K562 (cell line): ENCODE measurements around the gene CPVL.

Experiments used
- CCAR2 ChIP-seq: fragments of 200-400 bp; formaldehyde crosslinking; IDR thresholded peaks from 2 replicates; pipeline ENCODE4 v1.6.1; 2017; ENCODE audit warnings: mild to moderate bottlenecking, low read depth, low read length
- CHD4 ChIP-seq: fragments of 200-600 bp; sonication (generic); IDR thresholded peaks from 3 replicates; pipeline ENCODE4 v1.6.1; 2012; ENCODE audit warnings: low read depth, mild to moderate bottlenecking, mixed read lengths, low read length, inconsistent platforms; ENCODE audit not compliant: insufficient read depth, insufficient replicate concordance, poor library complexity, severe bottlenecking
- FOS ChIP-seq: IDR thresholded peaks from 3 replicates; pipeline ENCODE4 v1.6.1; 2011; ENCODE audit not compliant: insufficient read length; ENCODE audit errors: extremely low read depth
- GABPB1 ChIP-seq: sonication (generic); formaldehyde crosslinking; IDR thresholded peaks from 2 replicates; pipeline ENCODE4 v1.8.0; 2022; ENCODE audit warnings: mild to moderate bottlenecking, missing genetic modification reagents
- HCFC1 ChIP-seq: IDR thresholded peaks from 2 replicates; pipeline ENCODE4 v1.6.1; 2012; ENCODE audit warnings: low read depth, low read length, improper control_type of control experiment
- HDAC6 ChIP-seq: IDR thresholded peaks from 2 replicates; pipeline ENCODE4 v1.6.1; 2012; ENCODE audit warnings: low read depth, mild to moderate bottlenecking, control low read depth, inconsistent platforms, low read length, moderate library complexity
- HDGF ChIP-seq: fragments of 450-650 bp; IDR thresholded peaks from 2 replicates; pipeline ENCODE4 v1.6.1; 2016
- ILK ChIP-seq: fragments of 450-650 bp; IDR thresholded peaks from 2 replicates; pipeline ENCODE4 v1.6.1; 2016; ENCODE audit warnings: missing genetic modification characterization, low read depth, mild to moderate bottlenecking, missing compliant biosample characterization, moderate library complexity, borderline replicate concordance
- NRF1 ChIP-seq, 2 experiments: fragments of 450-650 bp; IDR thresholded peaks in 1 of 2; conservative IDR thresholded peaks in 1 of 2; 2 replicates each; pipeline ENCODE4 v1.6.1; 2014; ENCODE audit warnings: mild to moderate bottlenecking in 2 of 2
- RAD21 ChIP-seq, 2 experiments: fragments of 250-450 bp in 1 of 2; fragments of 450-650 bp in 1 of 2; sonication (Bioruptor Pico) in 1 of 2; formaldehyde crosslinking in 1 of 2; IDR thresholded peaks in 1 of 2; conservative IDR thresholded peaks in 1 of 2; 2 replicates each; pipeline versions ENCODE4 v1.4.0 to v1.8.0; 2020 to 2022; ENCODE audit warnings: mild to moderate bottlenecking in 2 of 2, moderate library complexity in 1 of 2
- SRSF9 ChIP-seq: fragments of 200-400 bp; formaldehyde crosslinking; IDR thresholded peaks from 2 replicates; pipeline ENCODE4 v1.6.1; 2017; ENCODE audit warnings: low read depth, low read length, borderline replicate concordance
- TAF7 ChIP-seq: fragments of 450-650 bp; IDR thresholded peaks from 2 replicates; pipeline ENCODE4 v1.6.1; 2016; ENCODE audit warnings: missing genetic modification characterization, missing compliant biosample characterization
- TF ChIP-seq, protein P1 (sequence below), 3 experiments: IDR thresholded peaks in 2 of 3; conservative IDR thresholded peaks in 1 of 3; 2 replicates each; pipeline ENCODE4 v1.5.1; 2011 to 2012; ENCODE audit warnings: low read length in 3 of 3, mild to moderate bottlenecking in 3 of 3, control low read depth in 2 of 3, improper control_type of control experiment in 1 of 3, inconsistent platforms in 1 of 3, low read depth in 1 of 3, mixed read lengths in 1 of 3, moderate library complexity in 1 of 3; ENCODE audit not compliant: insufficient read depth in 2 of 3
- TF ChIP-seq, protein P2 (sequence below): sonication (generic); formaldehyde crosslinking; IDR thresholded peaks from 2 replicates; pipeline ENCODE4 v1.8.1; 2023; ENCODE audit warnings: missing genetic modification reagents, mild to moderate bottlenecking, borderline replicate concordance

DNA sequence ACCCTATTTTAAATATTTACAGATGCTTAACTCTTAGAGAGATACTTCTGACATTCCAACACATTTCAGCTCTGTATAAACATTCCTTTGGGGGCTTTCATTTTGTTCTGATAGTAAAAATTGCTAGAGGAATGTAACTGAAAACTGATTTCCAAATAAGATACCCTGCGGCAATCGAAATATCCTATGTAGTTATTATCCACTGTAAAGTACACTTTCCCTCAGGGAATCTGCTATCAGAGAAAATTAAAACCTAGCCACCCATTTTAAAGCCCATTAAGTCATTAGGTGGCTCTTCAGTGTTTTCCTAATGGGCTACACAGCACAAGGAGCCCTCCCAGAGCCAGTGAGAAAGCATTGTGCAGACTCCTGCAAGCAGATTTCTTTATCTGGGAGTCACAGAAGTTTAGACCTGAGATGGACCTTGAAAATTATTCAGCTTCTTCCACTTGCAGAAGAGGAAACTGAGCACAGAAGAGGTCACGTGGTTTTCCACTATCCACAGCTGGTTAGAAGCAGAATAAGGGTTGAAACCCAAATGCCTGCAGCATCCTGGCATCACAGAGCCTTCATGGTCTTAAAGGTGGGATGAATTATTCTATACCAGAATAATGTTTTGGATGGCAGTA lies 12.6 kb upstream of the CPVL start:
- TF ChIP-seq, protein P1, sequence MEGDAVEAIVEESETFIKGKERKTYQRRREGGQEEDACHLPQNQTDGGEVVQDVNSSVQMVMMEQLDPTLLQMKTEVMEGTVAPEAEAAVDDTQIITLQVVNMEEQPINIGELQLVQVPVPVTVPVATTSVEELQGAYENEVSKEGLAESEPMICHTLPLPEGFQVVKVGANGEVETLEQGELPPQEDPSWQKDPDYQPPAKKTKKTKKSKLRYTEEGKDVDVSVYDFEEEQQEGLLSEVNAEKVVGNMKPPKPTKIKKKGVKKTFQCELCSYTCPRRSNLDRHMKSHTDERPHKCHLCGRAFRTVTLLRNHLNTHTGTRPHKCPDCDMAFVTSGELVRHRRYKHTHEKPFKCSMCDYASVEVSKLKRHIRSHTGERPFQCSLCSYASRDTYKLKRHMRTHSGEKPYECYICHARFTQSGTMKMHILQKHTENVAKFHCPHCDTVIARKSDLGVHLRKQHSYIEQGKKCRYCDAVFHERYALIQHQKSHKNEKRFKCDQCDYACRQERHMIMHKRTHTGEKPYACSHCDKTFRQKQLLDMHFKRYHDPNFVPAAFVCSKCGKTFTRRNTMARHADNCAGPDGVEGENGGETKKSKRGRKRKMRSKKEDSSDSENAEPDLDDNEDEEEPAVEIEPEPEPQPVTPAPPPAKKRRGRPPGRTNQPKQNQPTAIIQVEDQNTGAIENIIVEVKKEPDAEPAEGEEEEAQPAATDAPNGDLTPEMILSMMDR (IDR thresholded peaks at IDR 0.05 in 2 of 3, conservative IDR thresholded peaks at IDR 0.05 in 1 of 3; ENCODE audit: insufficient read depth in 2 of 3, low read depth in 1 of 3, low read length in 3 of 3), result no peak
- TF ChIP-seq, protein P2, sequence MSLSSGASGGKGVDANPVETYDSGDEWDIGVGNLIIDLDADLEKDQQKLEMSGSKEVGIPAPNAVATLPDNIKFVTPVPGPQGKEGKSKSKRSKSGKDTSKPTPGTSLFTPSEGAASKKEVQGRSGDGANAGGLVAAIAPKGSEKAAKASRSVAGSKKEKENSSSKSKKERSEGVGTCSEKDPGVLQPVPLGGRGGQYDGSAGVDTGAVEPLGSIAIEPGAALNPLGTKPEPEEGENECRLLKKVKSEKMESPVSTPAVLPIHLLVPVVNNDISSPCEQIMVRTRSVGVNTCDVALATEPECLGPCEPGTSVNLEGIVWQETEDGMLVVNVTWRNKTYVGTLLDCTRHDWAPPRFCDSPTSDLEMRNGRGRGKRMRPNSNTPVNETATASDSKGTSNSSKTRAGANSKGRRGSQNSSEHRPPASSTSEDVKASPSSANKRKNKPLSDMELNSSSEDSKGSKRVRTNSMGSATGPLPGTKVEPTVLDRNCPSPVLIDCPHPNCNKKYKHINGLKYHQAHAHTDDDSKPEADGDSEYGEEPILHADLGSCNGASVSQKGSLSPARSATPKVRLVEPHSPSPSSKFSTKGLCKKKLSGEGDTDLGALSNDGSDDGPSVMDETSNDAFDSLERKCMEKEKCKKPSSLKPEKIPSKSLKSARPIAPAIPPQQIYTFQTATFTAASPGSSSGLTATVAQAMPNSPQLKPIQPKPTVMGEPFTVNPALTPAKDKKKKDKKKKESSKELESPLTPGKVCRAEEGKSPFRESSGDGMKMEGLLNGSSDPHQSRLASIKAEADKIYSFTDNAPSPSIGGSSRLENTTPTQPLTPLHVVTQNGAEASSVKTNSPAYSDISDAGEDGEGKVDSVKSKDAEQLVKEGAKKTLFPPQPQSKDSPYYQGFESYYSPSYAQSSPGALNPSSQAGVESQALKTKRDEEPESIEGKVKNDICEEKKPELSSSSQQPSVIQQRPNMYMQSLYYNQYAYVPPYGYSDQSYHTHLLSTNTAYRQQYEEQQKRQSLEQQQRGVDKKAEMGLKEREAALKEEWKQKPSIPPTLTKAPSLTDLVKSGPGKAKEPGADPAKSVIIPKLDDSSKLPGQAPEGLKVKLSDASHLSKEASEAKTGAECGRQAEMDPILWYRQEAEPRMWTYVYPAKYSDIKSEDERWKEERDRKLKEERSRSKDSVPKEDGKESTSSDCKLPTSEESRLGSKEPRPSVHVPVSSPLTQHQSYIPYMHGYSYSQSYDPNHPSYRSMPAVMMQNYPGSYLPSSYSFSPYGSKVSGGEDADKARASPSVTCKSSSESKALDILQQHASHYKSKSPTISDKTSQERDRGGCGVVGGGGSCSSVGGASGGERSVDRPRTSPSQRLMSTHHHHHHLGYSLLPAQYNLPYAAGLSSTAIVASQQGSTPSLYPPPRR (CRISPR knock-in tag), result no peak
- TF ChIP-seq CCAR2 (no peak), TAF7 (tag) (no peak), RAD21 (CRISPR knock-in tag; conservative IDR thresholded peaks at IDR 0.05 in 1 of 2, IDR thresholded peaks at IDR 0.05 in 1 of 2) (no peak), HDAC6 (no peak), FOS (no peak), GABPB1 (CRISPR knock-in tag) (no peak), NRF1 (conservative IDR thresholded peaks at IDR 0.05 in 1 of 2, IDR thresholded peaks at IDR 0.05 in 1 of 2) (no peak), ILK (tag) (no peak), SRSF9 (no peak), HCFC1 (no peak), CHD4 (no peak), HDGF (no peak)
